Stomach (tissue), 9 donors: ENCODE results near the gene CNEP1R1. TPM values are rescaled to one million over a fixed set of nuclear protein-coding genes. Genes with fewer than 3 reads are reported as not detected.

Experiments
- DNase-seq, 2 donors: peaks; one replicate each; pipeline versions ENCODE4 v3.0.0 to v3.0.0-alpha.2; 2013 to 2019
- H3K27ac ChIP-seq, 5 donors: fragments of 200-600 bp in 4 of 5; sonication (generic) in 4 of 5; one replicate each; pipeline ENCODE4 v1.5.1; 2013 to 2019; ENCODE audit warnings: mild to moderate bottlenecking in 1 of 5, moderate library complexity in 1 of 5
- H3K27me3 ChIP-seq, 3 donors: fragments of 200-600 bp; sonication (generic); one replicate each; pipeline ENCODE4 v1.5.1; 2017 to 2019; ENCODE audit warnings: mixed run types in 1 of 3
- H3K36me3 ChIP-seq, 4 donors: fragments of 200-600 bp; sonication (generic); 1 replicate in 3 of 4; 2 replicates in 1 of 4; pipeline ENCODE4 v1.5.1; 2016 to 2019
- H3K4me1 ChIP-seq, 4 donors: fragments of 200-600 bp; sonication (generic); one replicate each; pipeline ENCODE4 v1.5.1; 2016 to 2019
- H3K4me3 ChIP-seq, 4 donors: fragments of 200-600 bp; sonication (generic) in 3 of 4; one replicate each; pipeline ENCODE4 v1.5.1; 2016 to 2019; ENCODE audit warnings: mild to moderate bottlenecking in 1 of 4
- H3K9me3 ChIP-seq, 4 donors: fragments of 200-600 bp; sonication (generic); one replicate each; pipeline ENCODE4 v1.5.1; 2016 to 2019
- CTCF ChIP-seq, 7 experiments: fragments of 450-650 bp in 4 of 7; fragments of 200-600 bp in 3 of 7; sonication (generic) in 3 of 7; IDR thresholded peaks; one replicate each; pipeline ENCODE4 v1.5.1; 2016 to 2019; ENCODE audit warnings: antibody characterized with exemption in 7 of 7, control low read depth in 2 of 7, mild to moderate bottlenecking in 1 of 7
- EP300 ChIP-seq: sonication (generic); formaldehyde crosslinking; IDR thresholded peaks from one replicate; pipeline ENCODE4 v1.6.1; 2017; ENCODE audit warnings: antibody characterized with exemption
- POLR2A ChIP-seq, 4 donors: fragments of 450-650 bp; IDR thresholded peaks; one replicate each; pipeline ENCODE4 v1.6.1; 2016; ENCODE audit warnings: antibody characterized with exemption in 4 of 4, control low read depth in 2 of 4, mild to moderate bottlenecking in 1 of 4, moderate library complexity in 1 of 4
- POLR2AphosphoS5 ChIP-seq, 3 donors: sonication (generic); formaldehyde crosslinking; IDR thresholded peaks; one replicate each; pipeline ENCODE4 v1.6.1; 2016; ENCODE audit warnings: antibody characterized with exemption in 3 of 3
- WGBS, 5 donors: extraction: QIAGEN DNeasy Blood & Tissue Kit in 3 of 5; methylation state at CpG; one replicate each; pipeline versions ENCODE4 v1.1.5 to v1.1.7; 2013 to 2018; 5-methylcytosine and 5-hydroxymethylcytosine counted together
- intact Hi-C: fragments of 100-400 bp; cut with DNase I; formaldehyde crosslinking; loops from one replicate; pipeline ENCODE4 v1.15.1; 2023; ENCODE audit warnings: low total_unique reads
- polyA plus RNA-seq, 3 donors: library from polyadenylated mRNA; stranded (reverse); fragments of 200-250 nt; gene quantifications; one replicate each; pipeline ENCODE4 v1.2.3, GENCODE V29; 2013
- total RNA-seq, 5 donors: library from RNA; depleted of rRNA; stranded (reverse); fragments of >200 nt; gene quantifications; one replicate each; pipeline versions ENCODE4 v1.1.0 to v1.2.3, GENCODE V29; 2014 to 2016
- donor health status: healthy with polysubstance abuse.
- donor health status: Bipolar disorder and iron deficiency.
- donor health status: healthy.

CNEP1R1 gene
- total and polyA plus RNA-seq, 8 donors: 4.8 to 36.8 (median 19.2) TPM; not detected in 1

- Histone ChIP-seq H3K36me3 (no peaks in the 10 kb centered on the region), H3K27ac (no peak overlapping the region), H3K27me3 (no peaks in the 10 kb centered on the region), H3K4me1 (no peaks in the 10 kb centered on the region), H3K9me3 (no peaks in the 10 kb centered on the region), H3K4me3 (no peak overlapping the region)
- TF ChIP-seq POLR2A (IDR thresholded peaks at IDR 0.05) (no peak), CTCF (IDR thresholded peaks at IDR 0.05) (no peak), POLR2AphosphoS5 (IDR thresholded peaks at IDR 0.05) (no peak), EP300 (no peak)
- intact Hi-C loops: no loop called here
- DNase-seq: no peak
- WGBS, 5 donors: 57 to 71% (median 66%) methylated on average over 1 of the region's 1 CpG; no CpG with 5 or more reads in 1 of the 5 donors
Measured at GRCh38 chr16:49995720-49996119, 29.3 kb upstream of the CNEP1R1 start.

GRCh38 chr16:49997721-49998251, 27.2 kb upstream of the CNEP1R1 start:
- WGBS, 5 donors: 77 to 86% (median 83%) methylated on average over 4 of the region's 4 CpGs
- no peaks in the 10 kb centered on the region for H3K9me3 ChIP-seq
- no peak for DNase-seq
- H3K36me3 ChIP-seq: no peaks in the 10 kb centered on the region
- H3K27me3 ChIP-seq: no peaks in the 10 kb centered on the region
- no peak overlapping the region for H3K4me3 ChIP-seq
- intact Hi-C loops: no loop called here
- no peak for TF ChIP-seq POLR2A (IDR thresholded peaks at IDR 0.05)
- TF ChIP-seq EP300: no peak
- TF ChIP-seq CTCF (IDR thresholded peaks at IDR 0.05): no peak
- TF ChIP-seq POLR2AphosphoS5 (IDR thresholded peaks at IDR 0.05): no peak
- H3K4me1 ChIP-seq: no peaks in the 10 kb centered on the region
- no peak overlapping the region for H3K27ac ChIP-seq

- no peak for DNase-seq
- H3K4me3 ChIP-seq: no peak overlapping the region
- no peaks in the 10 kb centered on the region for H3K4me1 ChIP-seq
- TF ChIP-seq POLR2A (IDR thresholded peaks at IDR 0.05): no peak
- TF ChIP-seq EP300: no peak
- TF ChIP-seq POLR2AphosphoS5 (IDR thresholded peaks at IDR 0.05): no peak
- no peak for TF ChIP-seq CTCF (IDR thresholded peaks at IDR 0.05)
- WGBS, 5 donors: 92 to 98% (median 94%) methylated on average over 5 of the region's 5 CpGs
- H3K27me3 ChIP-seq: no peaks in the 10 kb centered on the region
- intact Hi-C loops: no loop called here
- no peaks in the 10 kb centered on the region for H3K36me3 ChIP-seq
- no peaks in the 10 kb centered on the region for H3K9me3 ChIP-seq
- H3K27ac ChIP-seq: no peak overlapping the region
Measured at GRCh38 chr16:49998991-49999390, 26.0 kb upstream of the CNEP1R1 start.

GRCh38 chr16:50001144-50001543, 23.9 kb upstream of the CNEP1R1 start:
- no peaks in the 10 kb centered on the region for H3K4me1 ChIP-seq
- no peak overlapping the region for H3K4me3 ChIP-seq
- H3K27me3 ChIP-seq: no peaks in the 10 kb centered on the region
- 69 to 81% (median 77%) methylated on average over 3 of the region's 3 CpGs for WGBS, 5 donors
- intact Hi-C loops: no loop called here
- H3K36me3 ChIP-seq: no peaks in the 10 kb centered on the region
- no peaks in the 10 kb centered on the region for H3K9me3 ChIP-seq
- DNase-seq: no peak
- TF ChIP-seq POLR2AphosphoS5 (IDR thresholded peaks at IDR 0.05) (no peak), CTCF (IDR thresholded peaks at IDR 0.05) (no peak), EP300 (no peak), POLR2A (IDR thresholded peaks at IDR 0.05) (no peak)
- H3K27ac ChIP-seq: no peak overlapping the region
